ACHN (cell line): ENCODE results near the gene SLMAP.
A peak's percentile ranks its signal among the peaks of the same experiment; 100 is the strongest.

Experiments used
- DNase-seq: peaks from one replicate; pipeline ENCODE4 v3.0.0-alpha.2; 2015
- in situ Hi-C: cut with HindIII; loops from 2 replicates; pipeline ENCODE4 v1.10.0; 2017; ENCODE audit warnings: low sequenced_read_pairs, low pct_ligation_motif_present, low pct_unique_long_range_greater_than_20kb

The SLMAP gene

GRCh38 chr3:57816471-57817095 lies 60.5 kb downstream of the SLMAP start:
- no peak for DNase-seq
- in situ Hi-C loops = no loop called here

GRCh38 chr3:57818772-57819171 lies 62.7 kb downstream of the SLMAP start:
- in situ Hi-C loops = no loop called here
- DNase-seq = no peak

DNA sequence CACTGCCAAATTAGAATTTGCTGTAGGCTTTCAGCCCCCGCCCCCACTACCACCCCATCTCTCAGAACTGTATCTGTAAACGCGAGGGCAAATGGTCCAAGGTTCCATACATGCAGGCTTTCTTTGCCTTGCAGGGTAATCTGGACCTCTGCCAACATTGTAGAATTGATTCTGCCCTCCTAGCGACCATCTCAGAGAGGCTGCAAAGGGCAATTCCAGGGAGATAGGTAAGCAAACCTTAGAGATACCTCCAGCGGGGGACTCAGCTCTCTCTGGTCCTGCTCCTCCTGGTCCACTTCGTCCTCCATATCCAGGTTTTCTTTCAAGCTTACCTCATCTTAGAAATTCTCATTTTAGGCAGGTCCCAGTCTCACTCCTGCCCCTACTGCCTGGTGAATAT lies 64.4 kb downstream of the SLMAP start:
- DNase-seq = no peak
- in situ Hi-C loops = no loop called here

DNA sequence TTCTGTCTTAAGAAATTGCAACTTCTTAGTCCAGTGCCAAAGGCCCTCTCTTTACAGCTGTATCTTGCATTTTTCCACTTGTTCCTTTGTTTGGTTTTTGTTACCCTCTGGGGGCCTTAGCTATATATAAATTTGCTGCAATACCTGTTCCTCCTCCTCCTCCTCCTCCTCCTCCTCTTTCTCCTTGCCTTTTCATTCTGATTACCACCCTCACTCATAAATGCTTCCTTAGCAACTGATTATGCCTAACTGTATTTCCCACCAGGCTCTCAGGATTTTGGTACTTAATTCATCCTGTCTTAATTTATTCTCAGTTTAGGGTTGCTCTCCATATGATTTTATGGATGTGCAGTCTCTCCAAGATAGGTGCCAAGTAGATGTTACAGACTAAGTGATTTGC lies 65.7 kb downstream of the SLMAP start:
- in situ Hi-C loops = no loop called here

DNA sequence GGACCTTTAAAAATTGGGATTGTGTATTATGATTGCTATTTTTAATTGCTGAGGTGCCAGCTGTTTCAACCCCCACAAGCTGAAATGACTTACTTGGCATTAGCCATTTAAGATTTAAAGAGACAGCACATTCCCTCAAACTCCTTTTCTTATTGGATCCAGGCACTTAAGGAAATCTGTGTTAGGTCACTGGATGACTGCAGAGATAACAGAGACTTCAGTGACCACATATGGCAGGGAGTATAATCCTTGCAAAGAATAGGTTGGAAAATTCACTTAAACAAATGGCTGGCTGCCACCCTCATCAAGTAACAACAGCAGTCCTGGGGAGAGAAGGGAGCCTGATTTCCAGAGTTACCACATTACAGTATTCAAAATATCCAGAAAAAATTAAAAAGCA lies 66.6 kb downstream of the SLMAP start:
- DNase-seq = no peak
- in situ Hi-C loops = no loop called here

More for the DNA sequence above, 65.7 kb downstream of the SLMAP start:
- no peak for DNase-seq

DNA sequence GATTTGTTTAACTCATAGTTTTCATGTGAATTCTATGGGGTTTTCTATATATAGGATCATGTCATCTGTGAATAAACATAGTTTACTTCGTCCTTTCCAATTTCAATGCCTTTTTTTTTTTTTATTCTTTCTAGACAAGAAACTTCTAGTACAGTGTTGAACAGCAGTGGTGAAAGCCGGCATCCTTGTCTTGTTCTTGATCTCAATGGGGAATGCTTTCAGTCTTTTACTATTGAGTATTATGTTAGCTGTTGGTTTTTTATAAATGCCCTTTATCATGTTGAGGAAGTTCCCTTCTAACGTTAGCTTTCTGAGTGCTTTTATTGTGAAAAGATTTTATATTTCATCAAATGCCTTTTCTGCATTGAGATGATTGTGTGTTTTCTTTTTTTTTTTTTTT lies 69.0 kb downstream of the SLMAP start:
- no peak for DNase-seq
- in situ Hi-C loops = no loop called here

GRCh38 chr3:57826245-57826951 lies 70.3 kb downstream of the SLMAP start:
- in situ Hi-C loops = no loop called here
- peak; percentile 4 for DNase-seq

- DNase-seq = no peak
- in situ Hi-C loops = no loop called here
These were observed 71.0 kb downstream of the SLMAP start for GRCh38 chr3:57826952-57827723.

DNA sequence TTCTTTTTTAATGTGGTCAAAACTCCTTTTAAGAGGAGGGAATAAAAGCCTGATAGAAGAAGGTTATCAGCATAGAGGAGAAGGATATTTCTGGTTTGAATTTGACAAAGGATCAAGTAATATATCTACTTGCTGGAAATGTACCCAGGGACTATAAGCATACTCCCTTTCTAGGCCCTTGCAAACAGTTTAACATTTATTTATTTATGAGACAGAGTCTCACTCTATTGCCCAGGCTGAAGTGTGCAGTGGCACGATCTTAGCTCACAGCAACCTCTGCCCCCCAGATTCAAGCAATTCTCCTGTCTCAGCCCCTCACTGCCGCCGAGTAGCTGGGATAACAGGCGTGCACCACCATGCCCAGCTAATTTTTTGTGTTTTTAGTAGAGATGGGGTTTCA lies 71.6 kb downstream of the SLMAP start:
- DNase-seq = no peak
- in situ Hi-C loops = no loop called here

DNA sequence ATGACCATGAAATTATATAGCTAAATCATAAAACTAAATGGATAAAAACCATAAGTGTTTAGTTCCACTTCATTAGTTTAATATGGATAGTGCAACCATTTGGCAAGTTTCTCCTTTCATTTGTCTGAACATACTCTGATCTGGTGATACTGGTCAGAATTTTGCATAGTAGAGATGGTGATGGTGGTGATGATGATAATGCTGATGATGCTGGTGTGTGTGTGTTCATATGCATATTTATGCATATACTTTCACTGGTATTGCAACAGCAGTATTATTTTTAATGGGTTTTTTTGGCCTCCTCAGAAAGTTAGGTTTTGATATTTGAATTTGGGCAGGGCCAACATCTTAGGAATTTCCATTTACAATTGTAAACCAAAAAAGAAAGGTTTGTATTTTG lies 76.4 kb downstream of the SLMAP start:
- DNase-seq = no peak
- in situ Hi-C loops = no loop called here

GRCh38 chr3:57832900-57833313 lies 76.8 kb downstream of the SLMAP start:
- in situ Hi-C loops = no loop called here
- no peak for DNase-seq

DNA sequence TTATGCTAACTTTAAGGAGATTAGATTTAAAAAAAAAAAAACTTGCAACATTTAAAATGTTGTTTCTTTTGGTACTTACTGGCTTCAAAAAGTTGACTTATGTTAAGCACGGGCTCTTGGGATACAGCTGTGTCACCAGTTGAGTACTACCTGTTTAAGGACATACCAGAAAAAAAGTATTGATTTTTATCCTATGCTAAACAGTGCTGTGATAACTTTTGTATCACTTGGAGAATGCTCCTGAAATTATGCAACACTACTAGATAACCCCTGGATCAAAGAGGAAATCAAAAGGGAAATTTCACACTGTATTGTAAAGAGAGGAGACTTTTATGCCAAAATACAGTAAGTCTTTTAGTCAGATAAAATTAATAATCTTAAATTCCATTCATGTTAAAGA lies 77.7 kb downstream of the SLMAP start:
- in situ Hi-C loops = no loop called here
- DNase-seq = no peak

- no peak for DNase-seq
- in situ Hi-C loops = no loop called here
These were observed 81.6 kb downstream of the SLMAP start for GRCh38 chr3:57837686-57838085.

GRCh38 chr3:57838627-57839026 lies 82.5 kb downstream of the SLMAP start:
- in situ Hi-C loops = no loop called here
- no peak for DNase-seq

- DNase-seq = no peak
- in situ Hi-C loops = no loop called here
These were observed 84.4 kb downstream of the SLMAP start for GRCh38 chr3:57840473-57840872.

DNA sequence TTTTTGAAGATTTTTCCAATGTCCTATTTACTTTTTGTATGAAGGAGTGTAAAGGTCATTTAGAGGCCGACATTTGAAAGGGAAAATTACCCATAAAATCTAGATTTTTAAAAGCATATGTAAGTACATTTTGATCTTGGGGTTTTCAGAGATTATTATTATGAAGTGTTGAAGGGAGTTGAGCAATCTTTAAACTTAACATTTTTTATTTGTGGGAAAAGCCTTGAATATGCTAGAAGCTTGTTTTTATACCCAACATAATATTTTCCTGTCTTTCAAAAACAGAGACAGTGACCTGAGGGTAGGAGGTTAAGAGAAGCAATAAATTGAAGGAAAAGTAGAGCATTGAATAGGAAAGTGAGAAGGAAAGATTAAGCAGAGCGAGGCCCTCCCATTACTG lies 85.7 kb downstream of the SLMAP start:
- in situ Hi-C loops = no loop called here
- no peak for DNase-seq

DNA sequence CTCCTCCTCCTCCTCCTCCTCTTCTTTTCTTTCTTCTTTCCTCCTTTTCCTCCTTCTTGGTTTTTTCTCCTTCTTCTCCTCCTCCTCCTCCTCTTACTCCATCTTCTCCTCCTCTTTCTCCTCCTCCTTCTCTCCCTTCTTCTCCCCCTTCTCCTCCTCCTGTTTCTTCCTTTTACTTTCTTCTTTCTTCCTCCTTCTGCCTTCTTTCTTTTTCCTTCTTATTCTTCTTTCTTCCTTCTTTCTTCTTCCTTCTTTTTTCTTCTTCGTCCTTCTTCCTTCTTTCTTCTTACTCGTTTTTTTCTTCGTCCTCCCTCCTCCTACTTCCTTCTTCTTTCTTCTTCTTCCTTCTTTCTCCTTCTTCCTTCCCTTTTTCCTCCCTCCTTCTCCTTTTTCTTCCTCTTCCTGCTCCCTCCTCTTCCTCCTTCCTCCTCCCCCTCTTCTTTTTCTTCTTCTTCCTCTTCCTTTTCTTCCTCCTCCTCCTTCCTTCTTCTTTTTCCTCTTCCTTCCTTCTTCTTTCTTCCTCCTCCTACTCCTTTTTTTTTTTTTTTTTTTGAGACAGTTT lies 92.1 kb downstream of the SLMAP start:
- in situ Hi-C loops = no loop called here
- no peak for DNase-seq

GRCh38 chr3:57851304-57851703 lies 95.2 kb downstream of the SLMAP start:
- no peak for DNase-seq
- in situ Hi-C loops = no loop called here

GRCh38 chr3:57852896-57853295 lies 96.8 kb downstream of the SLMAP start:
- in situ Hi-C loops = no loop called here

More at GRCh38 chr3:57852896-57853295, 96.8 kb downstream of the SLMAP start:
- DNase-seq = peak; percentile 45
